Activated gamma-delta T cell treated with Interleukin-2 at 50 U/mL for 16 hours (primary cell): ENCODE measurements around the gene AHI1.

Source experiments
- DNase-seq: peaks from one replicate; pipeline ENCODE4 v3.0.0-alpha.2; 2020

AHI1 gene

DNA sequence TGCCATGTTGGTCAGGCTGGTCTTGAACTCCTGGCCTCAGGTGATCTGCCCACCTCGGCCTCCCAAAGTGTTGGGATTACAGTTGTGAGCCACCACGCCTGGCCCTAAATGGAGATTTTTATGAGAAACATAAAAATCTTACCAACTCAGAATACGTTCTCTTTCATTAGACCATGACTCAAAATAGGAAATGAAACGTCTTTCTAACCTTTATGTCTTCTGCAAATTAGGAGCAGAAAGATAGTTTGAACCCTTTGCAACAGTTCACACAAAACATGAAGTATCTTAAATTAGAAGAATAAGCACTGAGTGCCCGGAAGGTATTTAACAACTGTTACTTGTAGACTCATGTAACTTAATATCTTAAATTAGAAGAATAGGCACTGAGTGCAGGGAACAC, 48.3 kb downstream of the AHI1 start:
- DNase-seq, result no peak

DNA sequence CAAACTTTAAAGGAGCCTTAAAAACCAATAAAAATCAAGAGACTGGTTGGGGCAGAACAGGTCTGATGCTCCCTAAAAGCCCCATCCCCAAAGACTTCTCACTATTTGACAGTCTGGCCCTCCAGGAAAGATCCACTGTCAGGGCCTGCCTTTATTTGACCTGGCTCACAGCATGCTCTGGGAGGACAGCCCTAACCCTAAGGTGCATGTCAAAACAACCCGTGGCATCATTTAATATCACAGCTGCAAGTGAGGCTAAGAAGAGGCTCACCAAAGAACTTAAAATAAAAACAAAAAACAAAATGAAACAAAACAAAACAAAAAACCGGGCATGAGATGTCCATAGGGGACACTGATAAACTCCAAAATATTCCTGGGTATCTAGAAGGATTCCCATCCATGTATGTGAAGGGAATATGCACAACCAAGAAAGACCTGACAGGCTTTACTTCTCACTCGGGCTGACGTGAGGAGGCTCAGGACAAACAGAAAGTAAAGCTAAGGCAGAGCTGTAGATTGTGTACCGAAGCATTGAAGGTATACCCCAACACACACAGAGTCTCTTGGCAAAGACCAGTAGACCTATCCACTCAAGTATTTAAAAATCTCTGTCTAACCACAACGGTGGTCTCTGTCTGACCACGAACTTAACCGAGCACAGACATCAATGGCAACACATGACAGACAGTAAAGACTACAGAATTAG, 57.3 kb downstream of the AHI1 start:
- DNase-seq, result no peak

- no peak for DNase-seq
Measured at GRCh38 chr6:135439549-135439948, 58.0 kb downstream of the AHI1 start.

DNA sequence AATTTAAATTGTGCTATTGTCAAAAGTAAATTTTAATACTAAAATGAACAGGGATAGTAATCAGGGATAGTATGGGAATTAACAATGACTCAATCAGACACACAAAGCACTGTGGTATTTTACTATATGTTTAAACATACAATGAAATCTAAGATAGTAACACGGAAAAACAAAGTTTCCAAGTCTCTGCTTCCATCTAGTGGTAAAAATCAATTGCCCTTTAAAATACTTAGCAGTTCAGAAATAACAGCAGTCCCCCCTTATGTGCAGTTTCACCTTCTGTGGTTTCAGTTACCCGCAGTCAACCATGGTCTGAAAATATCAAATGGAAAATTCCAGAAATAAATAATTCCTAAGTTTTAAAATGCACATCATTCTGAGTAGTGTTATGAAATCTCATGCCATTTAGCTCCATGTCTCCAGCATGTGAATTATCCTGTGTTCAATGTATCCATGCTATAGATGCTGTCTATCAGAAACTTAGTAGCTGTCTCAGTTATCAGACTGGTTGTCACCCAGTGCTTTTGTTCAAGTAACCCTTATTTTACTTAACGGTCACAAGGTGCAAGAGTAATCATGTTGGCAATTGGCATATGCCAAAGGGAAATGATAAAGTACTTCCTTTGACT, 58.5 kb downstream of the AHI1 start:
- DNase-seq, result no peak

GRCh38 chr6:135434991-135435390, 62.5 kb downstream of the AHI1 start:
- no peak for DNase-seq

- DNase-seq, result no peak
Measured at GRCh38 chr6:135434095-135434494, 63.4 kb downstream of the AHI1 start.

GRCh38 chr6:135428078-135428477, 69.5 kb downstream of the AHI1 start:
- DNase-seq, result no peak

DNA sequence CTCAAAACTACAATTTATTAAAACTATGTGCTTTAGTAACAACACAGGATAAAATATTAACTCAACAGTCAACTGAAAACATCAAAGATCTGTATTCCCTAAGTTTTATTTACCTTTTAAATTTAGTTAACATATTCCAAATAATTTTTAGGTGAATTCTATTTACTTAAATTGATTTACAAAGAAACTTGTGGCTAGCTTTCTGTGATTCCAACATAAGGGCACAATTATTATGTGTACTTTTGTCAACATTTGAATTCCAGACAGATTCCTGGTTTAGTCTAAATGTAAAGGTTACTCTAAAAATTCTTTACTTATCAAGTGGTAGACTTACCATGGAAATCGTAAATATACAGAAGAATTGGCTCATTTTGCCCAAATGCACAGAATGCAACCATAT, 70.7 kb downstream of the AHI1 start:
- DNase-seq, result no peak

- no peak for DNase-seq
Measured at GRCh38 chr6:135424385-135424784, 73.2 kb downstream of the AHI1 start.

DNA sequence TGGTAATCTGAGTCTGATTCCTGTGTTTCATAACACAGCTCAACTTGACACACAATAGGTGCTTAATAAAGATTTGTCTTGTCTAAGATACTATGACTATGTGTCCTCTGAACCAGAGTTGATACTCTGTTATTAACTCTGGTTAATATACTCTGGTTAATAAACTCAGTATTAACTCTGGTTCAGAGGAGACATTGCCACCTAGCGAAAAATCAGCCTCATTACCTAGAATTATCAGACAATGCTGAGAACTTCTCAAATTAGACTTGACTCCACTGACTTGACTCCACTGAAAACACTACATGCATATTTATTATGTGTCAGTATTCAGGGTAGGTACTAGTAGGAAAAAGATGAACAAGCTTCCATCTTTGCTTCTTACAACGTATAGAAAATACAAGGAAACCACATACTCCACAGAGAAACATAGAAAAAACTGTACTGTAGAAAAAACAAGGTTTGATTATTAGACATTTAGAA, 73.9 kb downstream of the AHI1 start:
- no peak for DNase-seq

- no peak for DNase-seq
Measured at GRCh38 chr6:135419162-135419561, 78.4 kb downstream of the AHI1 start.

DNA sequence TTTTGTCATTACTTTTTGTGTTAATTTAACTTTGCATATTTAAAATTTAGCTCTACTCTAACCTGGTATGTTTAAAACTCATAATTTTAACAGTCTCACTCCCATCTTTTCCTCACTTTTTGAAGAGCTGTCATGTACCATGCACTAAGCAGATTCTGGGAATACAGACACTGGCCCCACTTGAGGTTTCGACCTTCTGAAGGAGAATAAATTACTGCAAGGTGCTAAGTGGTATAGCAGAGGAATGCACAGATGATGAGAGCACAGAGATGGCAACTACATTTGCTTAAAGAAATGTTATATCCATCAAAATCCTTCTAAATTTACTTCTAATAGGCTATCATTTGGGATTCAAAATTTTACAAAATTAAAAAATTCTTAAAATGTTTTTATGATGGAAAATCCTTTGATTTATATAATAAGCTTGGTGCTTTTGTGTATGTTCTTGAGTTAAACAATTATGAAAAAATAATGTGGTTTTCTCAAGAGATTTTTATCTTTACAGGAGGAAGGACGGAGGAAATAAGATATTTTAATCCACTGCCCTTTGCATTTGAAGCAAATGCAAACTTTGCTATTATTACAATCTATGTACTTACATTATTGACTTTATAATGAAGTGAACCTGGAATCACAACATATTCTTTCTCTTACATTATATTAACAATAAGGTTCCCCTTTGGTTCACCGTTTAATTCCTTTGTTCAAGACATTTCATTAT, 79.3 kb downstream of the AHI1 start:
- no peak for DNase-seq

DNA sequence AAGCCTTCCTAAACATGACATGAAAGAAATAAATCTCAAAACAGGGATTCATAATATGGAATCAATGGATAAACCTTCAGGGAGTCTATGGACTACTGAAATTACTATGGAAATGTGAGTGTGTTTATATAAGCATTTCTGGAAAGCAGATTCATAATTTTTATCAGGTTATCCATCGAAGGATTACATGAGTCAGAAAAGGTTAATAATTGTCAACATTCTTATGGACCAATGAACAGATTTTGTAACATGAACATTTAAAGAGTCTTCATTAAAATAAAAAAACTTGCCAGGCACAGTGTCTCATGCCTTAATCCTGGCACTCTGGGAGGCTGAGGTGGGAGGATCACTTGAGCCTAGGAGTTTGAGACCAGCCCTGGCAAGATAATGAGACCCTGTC, 84.8 kb downstream of the AHI1 start:
- no peak for DNase-seq

DNA sequence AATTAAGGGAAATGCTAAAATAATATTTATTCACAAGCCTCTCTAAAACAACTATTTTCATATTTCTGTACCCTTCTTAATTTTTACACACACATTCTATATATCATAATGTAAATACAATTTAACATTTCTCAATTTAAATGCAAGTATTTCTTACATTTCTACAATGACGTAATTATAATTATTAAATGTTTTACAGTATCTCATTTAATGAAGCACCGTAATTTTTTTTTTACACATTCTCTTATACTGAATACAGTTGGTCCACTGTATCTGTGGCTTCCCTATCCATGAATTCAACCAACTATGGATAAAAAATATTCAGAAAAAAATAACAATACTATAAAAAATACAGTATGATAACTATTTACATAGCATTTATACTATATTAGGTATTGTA, 85.7 kb downstream of the AHI1 start:
- no peak for DNase-seq

DNA sequence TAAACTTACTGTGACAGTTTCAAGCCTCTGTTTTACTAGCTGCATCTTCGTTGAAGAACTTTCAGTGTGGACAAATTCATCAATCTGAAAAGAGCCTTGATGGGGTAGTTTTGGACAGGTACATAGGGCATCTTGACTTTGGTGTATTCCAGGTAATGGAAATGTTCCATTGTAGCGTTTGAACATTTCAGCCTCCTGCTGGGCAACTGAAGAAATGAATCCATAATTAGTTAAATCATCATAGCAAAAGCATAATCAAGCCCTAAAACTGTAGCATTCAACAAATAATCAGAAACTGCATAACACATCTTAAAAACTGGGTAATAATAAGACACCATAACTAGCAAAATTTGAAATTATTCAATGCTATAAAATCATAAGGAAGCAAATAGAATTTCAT, 86.2 kb downstream of the AHI1 start:
- no peak for DNase-seq

DNA sequence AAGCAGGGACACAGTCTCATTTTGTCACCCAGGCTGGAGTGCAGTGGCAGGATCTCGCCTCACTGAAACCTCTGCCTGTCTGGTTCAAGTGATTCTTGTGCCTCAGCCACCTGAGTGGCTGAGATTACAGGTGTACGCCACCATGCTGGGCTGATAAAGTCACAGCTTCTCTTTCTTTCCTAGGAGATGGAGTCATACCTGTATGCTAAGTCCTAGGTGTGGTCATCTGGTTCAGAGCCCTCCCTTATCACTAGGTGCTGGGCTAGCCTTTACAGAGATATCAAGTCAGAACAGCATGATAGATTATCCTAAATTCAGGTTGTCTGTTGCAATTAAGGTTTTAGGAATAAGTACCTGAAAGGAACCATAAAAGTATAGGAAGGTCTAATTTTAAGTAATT, 86.7 kb downstream of the AHI1 start:
- DNase-seq, result no peak

DNA sequence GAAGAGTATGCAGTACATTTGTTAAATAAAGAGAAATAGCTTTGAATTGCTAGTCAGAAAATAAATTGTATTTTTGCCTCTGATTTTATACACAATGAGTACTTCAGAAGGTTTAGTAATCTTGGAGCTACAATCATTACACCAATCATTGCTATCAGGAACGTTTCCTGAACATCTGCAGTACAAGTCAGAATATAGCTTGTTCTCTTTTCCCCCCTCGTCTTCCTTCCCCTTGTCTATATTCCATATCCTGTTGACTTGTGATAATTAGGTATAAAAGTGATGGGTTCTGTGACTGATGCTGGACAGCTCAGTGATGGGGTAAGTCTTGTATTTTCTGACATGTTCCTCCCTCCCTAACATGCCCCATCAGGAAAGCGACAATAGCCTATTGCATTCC, 94.0 kb downstream of the AHI1 start:
- no peak for DNase-seq

GRCh38 chr6:135402311-135402710, 95.2 kb downstream of the AHI1 start:
- no peak for DNase-seq

DNA sequence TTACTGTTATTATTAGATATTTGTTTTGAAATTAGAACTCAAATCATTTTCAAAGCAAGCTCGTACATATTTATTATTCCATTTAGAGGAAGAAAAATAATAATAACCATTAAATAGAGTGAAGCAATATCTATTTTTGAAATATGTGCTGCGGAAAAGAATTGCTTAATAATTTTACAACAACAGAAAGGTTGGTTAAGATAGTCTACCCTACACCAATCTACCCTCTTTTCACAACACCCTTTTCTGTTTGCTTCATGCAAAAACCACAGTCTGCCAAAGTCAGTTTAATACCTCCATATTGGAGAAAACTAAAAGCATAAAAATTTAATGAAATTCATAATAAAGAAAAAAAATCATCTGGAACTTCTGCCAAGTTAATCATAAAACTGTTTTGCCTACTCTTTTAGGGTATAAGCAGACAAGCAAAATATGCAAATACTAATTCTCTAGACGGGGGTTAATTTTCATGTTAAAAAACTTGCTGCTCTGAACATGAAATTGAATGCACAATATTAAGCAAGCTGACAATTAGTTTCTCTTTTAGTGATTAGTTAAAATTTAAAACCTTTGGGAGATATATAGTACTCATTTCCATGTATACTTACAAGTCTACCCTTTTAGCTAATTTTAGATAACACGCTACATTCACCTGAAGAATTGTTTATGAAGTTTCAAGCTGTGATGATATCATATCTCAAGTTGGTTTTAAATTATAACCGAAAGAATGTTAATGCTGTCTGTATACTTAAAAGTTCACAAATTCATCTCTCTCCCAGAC, 100.2 kb downstream of the AHI1 start:
- DNase-seq, result no peak

DNA sequence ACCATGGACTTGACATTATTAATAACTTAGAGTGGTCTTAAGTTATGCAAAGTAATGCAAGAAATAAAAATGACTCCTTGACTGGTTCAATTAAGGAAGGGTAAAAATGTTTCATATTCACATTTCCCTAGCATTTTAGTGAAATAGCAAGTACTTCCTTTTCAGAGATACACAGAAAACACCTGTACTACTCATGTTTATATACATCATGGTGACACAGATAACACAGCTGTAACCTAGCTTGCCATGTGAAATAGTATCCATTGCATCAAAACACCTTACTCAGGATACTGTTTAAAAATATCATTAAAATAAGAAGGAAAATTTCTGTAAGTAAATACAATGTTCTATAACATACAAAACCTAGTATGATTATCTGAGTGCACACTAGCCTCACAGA, 102.4 kb downstream of the AHI1 start:
- no peak for DNase-seq

DNA sequence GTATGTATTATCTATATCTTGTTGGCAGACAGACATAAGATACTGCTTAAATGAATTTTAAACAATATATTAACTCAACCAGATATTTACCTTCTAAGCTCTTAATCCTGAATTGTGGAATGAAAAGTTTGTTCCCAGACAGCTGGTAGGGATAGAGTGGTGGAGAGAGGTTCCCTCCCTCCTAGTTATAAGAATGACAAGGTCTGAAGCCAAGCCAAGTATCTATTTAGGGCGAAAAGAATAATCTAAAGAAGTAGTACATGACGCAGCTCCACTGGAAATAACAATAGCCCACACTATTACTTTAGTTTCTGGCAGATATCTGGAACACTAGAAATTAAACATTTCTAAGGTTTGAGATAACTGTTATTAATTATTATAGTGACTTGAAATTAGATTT, 104.3 kb downstream of the AHI1 start:
- no peak for DNase-seq

GRCh38 chr6:135390458-135390857, 107.1 kb downstream of the AHI1 start:
- DNase-seq, result no peak

DNA sequence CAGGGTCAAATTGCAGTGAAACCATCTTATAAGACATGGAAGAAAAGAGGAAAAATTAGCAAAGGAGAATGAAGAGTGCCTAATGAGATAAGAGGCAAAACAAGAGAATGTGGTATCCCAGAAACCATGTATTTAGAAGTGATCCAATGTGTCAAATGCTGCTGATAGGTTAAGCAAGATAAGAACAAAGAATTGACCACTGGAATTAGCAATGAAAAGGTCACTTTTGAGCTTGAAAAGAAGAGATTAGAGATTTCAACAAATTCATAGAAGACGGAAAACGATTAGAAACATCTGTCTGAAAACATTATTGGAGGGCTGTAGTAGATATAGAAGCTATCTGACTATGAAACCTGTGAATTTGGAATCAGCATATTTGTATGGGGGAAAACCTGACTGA, 112.2 kb downstream of the AHI1 start:
- no peak for DNase-seq
